OCI-LY3 (cell line): ENCODE results near the gene PAK5.

Experiments
- CTCF ChIP-seq: fragments of 200-600, 300-600 bp; sonication (generic); IDR thresholded peaks from 2 replicates; pipeline ENCODE4 v1.5.1; 2014; ENCODE audit warnings: antibody characterized with exemption, low read length, low read depth
- EZH2phosphoT487 ChIP-seq: fragments of 200-600 bp; shearing (Covaris generic); IDR thresholded peaks from 2 replicates; pipeline ENCODE4 v1.6.1; 2018; ENCODE audit warnings: antibody characterized with exemption, mixed run types, low read depth

GRCh38 chr20:9555781-9556180 lies 283.1 kb downstream of the PAK5 start:
- TF ChIP-seq CTCF (no peak), EZH2phosphoT487 (no peak)
